Right atrium auricular region (tissue), 2 donors: ENCODE measurements around the gene PIK3R2. TPM values are rescaled to one million over a fixed set of nuclear protein-coding genes. Genes with fewer than 3 reads are reported as not detected.
A peak's percentile ranks its signal among the peaks of the same experiment; 100 is the strongest.
"Not testable (repeated sequence)": the region's sequence is repeated elsewhere in the genome, so short reads cannot be mapped to it uniquely, and the experiment has no call there.

Source experiments
- DNase-seq: peaks from one replicate; pipeline ENCODE4 v3.0.0-alpha.2; 2019; ENCODE audit warnings: low spot score
- H3K27ac ChIP-seq, 2 donors: fragments of 200-600 bp; sonication (generic); 1 replicate in 1 of 2; 2 replicates in 1 of 2; pipeline ENCODE4 v1.5.1; 2016 to 2019
- H3K27me3 ChIP-seq, 2 donors: fragments of 200-600 bp; sonication (generic); one replicate each; pipeline versions ENCODE4 v1.5.1 to v1.6.0; 2017 to 2019
- H3K36me3 ChIP-seq: fragments of 200-600 bp; sonication (generic); one replicate; pipeline ENCODE4 v1.5.1; 2016
- H3K4me1 ChIP-seq, 2 donors: fragments of 200-600 bp; sonication (generic); one replicate each; pipeline versions ENCODE4 v1.5.1 to v1.6.0; 2017 to 2019
- H3K4me3 ChIP-seq, 2 donors: fragments of 200-600 bp; sonication (generic); 1 replicate in 1 of 2; 2 replicates in 1 of 2; pipeline ENCODE4 v1.5.1; 2017 to 2019; ENCODE audit warnings: mild to moderate bottlenecking in 1 of 2, moderate library complexity in 1 of 2
- H3K9me3 ChIP-seq, 2 donors: fragments of 200-600 bp; sonication (generic); one replicate each; pipeline ENCODE4 v1.5.1; 2019
- total RNA-seq, 2 donors: library from RNA; depleted of rRNA; stranded (reverse); fragments of >200 nt; gene quantifications; one replicate each; pipeline ENCODE4 v1.1.0, GENCODE V29; 2016
- TF ChIP-seq, protein P1 (sequence below), 2 donors: fragments of 200-600 bp; sonication (generic); IDR thresholded peaks; one replicate each; pipeline ENCODE4 v1.5.1; 2019; ENCODE audit warnings: antibody characterized with exemption in 2 of 2

Gene PIK3R2
- total RNA-seq, 2 donors from 2014 or later = 18.7 to 19.0 TPM

DNA sequence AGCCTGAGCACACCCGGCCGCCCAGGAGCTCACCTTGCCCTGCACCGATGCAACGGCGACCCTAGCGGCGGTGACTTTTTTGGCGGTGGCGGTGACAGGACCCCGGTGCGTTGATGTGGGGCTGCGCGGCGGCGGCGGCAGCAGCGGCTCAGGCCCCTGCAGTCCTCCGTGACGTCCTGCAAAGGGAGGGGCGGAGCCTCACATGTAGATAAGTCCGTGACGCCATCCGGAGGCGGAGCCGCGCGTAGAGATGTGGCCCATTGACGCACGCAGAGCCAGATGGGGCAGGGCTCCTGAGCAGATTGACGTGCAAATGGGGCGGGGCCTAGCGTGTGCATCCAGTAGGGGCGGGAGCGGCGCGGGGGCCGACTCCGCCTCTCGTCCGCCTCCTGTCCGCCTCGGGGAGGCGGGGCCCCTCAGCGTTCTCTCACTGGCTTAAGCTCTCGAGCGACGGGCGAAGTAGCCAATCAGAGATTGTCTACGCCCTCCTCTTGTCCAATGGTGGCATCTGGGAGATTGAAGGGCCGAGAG lies 51.0 kb downstream of the PIK3R2 start, which contains the start of gene RAB3A:
Gene RAB3A, minus strand, starts transcription at position 180 of the 531 bp plus-strand sequence. CDS start 1,302 bp downstream, outside the sequence.
- peaks cover 12% of the 10 kb centered on the region for H3K36me3 ChIP-seq
- peak; percentile 100 for DNase-seq
- TF ChIP-seq, protein P1, sequence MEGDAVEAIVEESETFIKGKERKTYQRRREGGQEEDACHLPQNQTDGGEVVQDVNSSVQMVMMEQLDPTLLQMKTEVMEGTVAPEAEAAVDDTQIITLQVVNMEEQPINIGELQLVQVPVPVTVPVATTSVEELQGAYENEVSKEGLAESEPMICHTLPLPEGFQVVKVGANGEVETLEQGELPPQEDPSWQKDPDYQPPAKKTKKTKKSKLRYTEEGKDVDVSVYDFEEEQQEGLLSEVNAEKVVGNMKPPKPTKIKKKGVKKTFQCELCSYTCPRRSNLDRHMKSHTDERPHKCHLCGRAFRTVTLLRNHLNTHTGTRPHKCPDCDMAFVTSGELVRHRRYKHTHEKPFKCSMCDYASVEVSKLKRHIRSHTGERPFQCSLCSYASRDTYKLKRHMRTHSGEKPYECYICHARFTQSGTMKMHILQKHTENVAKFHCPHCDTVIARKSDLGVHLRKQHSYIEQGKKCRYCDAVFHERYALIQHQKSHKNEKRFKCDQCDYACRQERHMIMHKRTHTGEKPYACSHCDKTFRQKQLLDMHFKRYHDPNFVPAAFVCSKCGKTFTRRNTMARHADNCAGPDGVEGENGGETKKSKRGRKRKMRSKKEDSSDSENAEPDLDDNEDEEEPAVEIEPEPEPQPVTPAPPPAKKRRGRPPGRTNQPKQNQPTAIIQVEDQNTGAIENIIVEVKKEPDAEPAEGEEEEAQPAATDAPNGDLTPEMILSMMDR (IDR thresholded peaks at IDR 0.05) = no peak
- H3K9me3 ChIP-seq = no peaks in the 10 kb centered on the region
- peaks cover 0 to 28% of the 10 kb centered on the region in 2 donors for H3K4me1 ChIP-seq
- H3K4me3 ChIP-seq = peak within 1 kb of the TSS; percentile 74 to 85
- H3K27ac ChIP-seq = peak within 1 kb of the TSS; percentile 100
- no peaks in the 10 kb centered on the region for H3K27me3 ChIP-seq

DNA sequence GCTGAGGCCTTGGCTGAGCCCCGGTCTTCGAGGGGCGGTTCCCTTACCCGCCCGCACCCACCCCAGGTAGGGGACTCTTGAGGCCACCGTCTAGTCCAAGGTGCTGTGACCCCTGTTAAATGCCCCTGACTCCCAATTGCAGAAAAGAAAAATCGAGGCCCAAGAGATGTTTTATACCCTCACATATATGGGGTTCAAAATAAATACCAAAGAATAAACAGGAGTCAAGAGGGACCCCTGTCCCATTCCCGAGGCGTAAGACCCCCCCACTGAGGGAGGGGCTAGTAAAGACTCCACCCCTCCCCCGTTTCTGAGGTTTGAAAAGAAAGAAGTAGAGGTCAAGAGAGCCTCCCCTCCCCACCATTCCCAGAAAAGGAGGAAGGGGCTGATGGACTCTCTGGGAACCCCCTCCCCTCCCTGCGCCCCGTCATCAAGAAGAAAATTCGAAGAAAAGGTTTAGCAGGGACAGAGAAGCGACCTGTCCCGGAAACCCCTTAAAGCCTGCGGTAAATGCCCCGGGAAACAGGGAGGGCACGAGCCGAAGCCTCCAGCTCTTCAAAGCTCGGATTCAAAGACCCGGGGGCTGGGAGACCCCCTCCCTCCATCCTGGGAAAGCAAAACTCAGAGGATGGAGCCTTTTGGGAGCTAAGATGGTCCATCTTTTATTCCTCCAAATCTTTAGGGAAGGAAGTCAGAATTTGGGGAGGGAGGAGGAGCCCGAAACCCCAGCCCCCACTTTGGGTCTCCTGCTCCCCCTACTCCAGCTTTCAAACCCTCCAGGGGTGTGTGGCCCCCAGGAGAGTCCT lies 51.6 kb downstream of the PIK3R2 start:
- Histone ChIP-seq H3K9me3 (no peaks in the 10 kb centered on the region), H3K4me3 (peak overlapping the region; percentile 55 to 75), H3K4me1 (peaks cover 0 to 28% of the 10 kb centered on the region in 2 donors), H3K27ac (peak overlapping the region; percentile 100), H3K27me3 (no peaks in the 10 kb centered on the region), H3K36me3 (peaks cover 7% of the 10 kb centered on the region)
- DNase-seq = no peak
- TF ChIP-seq, protein P1 (IDR thresholded peaks at IDR 0.05) = no peak

DNA sequence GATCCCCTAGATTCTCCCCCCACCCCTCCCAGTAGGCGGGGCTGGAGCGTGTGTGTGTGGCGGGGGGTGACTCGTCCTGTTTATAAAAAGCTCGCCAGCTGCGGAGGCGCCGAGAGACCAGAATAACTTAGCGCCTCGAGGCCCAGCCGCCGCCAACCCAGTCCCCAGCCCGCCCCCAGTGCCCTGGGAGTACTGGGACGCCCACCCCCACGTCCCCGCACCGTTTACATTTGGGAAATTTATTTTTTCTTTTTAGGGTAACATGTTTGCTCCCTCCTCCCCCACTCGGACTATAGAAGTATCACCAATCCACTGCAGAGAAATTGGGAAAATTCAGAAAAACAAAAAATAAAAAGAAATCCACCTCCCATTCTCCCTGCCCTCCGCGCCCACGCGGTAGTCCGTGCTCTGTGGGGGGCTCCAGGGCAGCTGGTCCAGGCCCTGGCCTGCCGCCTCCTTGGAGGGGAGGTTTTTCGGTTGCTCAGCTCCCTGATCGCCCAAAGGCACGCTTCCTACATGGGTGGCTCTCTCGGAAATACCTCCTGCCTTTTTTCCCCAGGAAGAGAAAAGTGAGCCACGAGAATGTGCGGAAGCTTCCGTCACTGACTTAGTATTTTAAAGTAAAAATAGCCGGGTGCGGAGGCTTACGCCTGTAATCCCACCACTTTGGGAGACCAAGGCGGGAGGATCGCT lies 52.4 kb downstream of the PIK3R2 start:
- H3K36me3 ChIP-seq = no peaks in the 10 kb centered on the region
- TF ChIP-seq, protein P1 (IDR thresholded peaks at IDR 0.05) = no peak
- no peaks in the 10 kb centered on the region for H3K27me3 ChIP-seq
- H3K9me3 ChIP-seq = no peaks in the 10 kb centered on the region
- H3K4me3 ChIP-seq = peak overlapping the region; percentile 55 to 75
- DNase-seq = peak; percentile 87
- peaks cover 0 to 28% of the 10 kb centered on the region in 2 donors for H3K4me1 ChIP-seq
- peak overlapping the region; percentile 100 for H3K27ac ChIP-seq

DNA sequence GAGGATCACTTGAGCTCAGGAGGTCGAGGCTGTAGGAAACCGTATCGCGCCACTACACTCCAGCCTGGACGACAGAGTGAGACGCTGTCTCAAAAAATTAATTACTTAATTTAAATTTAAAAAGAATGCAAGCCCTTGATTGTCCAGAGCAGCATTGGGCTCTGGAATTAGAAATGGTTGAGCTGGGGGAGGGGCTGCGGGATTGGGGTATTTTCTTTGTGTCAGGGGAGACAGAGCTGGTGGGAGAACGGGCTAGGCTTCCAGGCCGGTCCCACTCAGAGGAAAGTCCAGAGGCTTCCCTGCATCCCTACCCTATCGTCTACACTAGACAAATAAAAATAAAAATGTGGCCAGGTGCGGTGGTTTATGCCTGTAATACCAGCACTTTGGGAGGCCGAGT lies 53.1 kb downstream of the PIK3R2 start:
- Histone ChIP-seq H3K27ac (peak overlapping the region; percentile 100), H3K27me3 (no peaks in the 10 kb centered on the region), H3K36me3 (no peaks in the 10 kb centered on the region), H3K9me3 (no peaks in the 10 kb centered on the region), H3K4me1 (peaks cover 0 to 28% of the 10 kb centered on the region in 2 donors), H3K4me3 (peak overlapping the region in 1 of 2 donors; percentile 75)
- no peak for DNase-seq
- TF ChIP-seq, protein P1 (IDR thresholded peaks at IDR 0.05) = no peak

DNA sequence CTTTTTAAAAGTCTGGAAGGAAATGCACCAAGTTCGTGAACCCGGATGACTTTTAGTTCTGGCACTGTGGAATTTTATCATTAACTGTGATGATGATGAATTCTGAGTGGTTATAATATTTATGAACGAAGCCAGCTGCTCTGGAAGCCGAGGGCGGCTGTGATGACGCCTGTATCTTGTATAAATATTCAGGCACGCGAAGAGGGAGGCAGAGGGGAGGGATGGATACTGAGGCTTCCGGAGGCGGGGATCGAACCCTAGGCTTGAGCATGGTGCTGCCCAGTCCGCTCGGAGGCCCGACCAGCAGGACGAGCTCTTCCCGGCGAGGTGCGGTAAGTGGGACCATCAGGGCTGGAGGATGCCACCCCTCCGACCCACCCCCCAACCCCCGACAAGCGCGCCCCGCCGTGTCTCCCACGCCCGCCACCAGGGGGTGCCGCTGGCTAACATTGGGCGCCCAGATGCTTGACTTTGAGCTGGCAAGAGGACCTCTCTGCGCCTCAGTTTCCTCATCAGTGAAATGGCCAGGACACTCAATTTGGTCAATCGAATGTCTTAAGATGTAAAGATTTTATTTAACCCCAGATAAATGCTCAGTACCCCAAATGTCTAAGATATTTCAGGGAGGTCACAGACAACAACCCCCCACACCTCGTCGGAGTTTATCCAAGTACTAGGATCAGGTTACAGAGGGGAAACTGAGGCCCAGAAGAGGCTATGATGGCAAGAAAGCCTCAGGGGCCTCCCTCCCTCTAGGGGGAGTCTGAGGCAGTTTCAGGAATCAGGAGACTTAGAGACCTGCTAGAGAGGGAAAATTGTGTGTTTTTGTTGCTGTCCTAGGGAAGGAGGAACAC lies 55.4 kb downstream of the PIK3R2 start:
- H3K27me3 ChIP-seq = no peaks in the 10 kb centered on the region
- TF ChIP-seq, protein P1 (IDR thresholded peaks at IDR 0.05) = peak; percentile 87
- H3K27ac ChIP-seq = peak overlapping the region; percentile 42 to 46
- H3K4me1 ChIP-seq = peaks cover 0 to 19% of the 10 kb centered on the region in 2 donors
- H3K9me3 ChIP-seq = no peaks in the 10 kb centered on the region
- no peak for DNase-seq
- no peaks in the 10 kb centered on the region for H3K36me3 ChIP-seq
- no peak overlapping the region for H3K4me3 ChIP-seq

DNA sequence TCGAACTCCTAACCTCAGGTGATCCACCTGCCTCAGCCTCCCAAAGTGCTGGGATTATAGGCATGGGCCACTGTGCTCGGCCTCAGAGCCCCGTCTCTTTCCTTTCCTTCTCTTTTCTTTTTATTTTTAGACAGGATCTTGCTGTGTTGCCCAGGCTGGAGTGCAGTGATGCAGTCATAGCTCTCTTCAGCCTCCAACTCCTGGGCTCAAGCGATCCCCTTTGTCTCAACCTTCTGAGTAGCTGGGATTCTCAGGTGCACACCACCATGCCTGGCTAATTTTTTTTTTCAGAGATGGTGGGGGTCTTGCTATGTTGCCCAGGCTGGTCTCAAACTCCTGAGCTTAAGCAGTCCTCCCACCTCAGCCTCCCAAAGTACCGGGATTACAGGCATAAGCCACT lies 56.9 kb downstream of the PIK3R2 start:
- not testable (repeated sequence) for H3K4me3 ChIP-seq, H3K9me3 ChIP-seq, H3K36me3 ChIP-seq, H3K27me3 ChIP-seq, H3K27ac ChIP-seq, DNase-seq
- H3K4me1 ChIP-seq = peaks cover 0 to 16% of the 10 kb centered on the region in 2 donors
